OCI-LY3 (cell line): ENCODE data around the gene TUBA1C.
A peak's percentile ranks its signal among the peaks of the same experiment; 100 is the strongest.

Source experiments
- H2AFZ ChIP-seq: fragments of 200-600, 300-600 bp; shearing (Covaris generic); 2 replicates; pipeline ENCODE4 v1.6.0; 2014; ENCODE audit warnings: antibody characterized with exemption, low read depth, low read length
- H3K27ac ChIP-seq: fragments of 200-600, 300-600 bp; sonication (generic); 2 replicates; pipeline ENCODE4 v1.5.1; 2014; ENCODE audit warnings: mild to moderate bottlenecking, low read length, moderate library complexity, mixed read lengths
- H3K27me3 ChIP-seq: fragments of 200-600, 300-600 bp; sonication (generic); 2 replicates; pipeline ENCODE4 v1.6.1; 2014; ENCODE audit warnings: low read depth, low read length, mixed read lengths
- H3K36me3 ChIP-seq: fragments of 200-600, 300-600 bp; sonication (generic); replicated peaks from 2 replicates; pipeline ENCODE3; 2014; ENCODE audit warnings: low read depth, low read length, mixed read lengths
- H3K4me1 ChIP-seq: fragments of 300-600, 200-600 bp; sonication (generic); 2 replicates; pipeline ENCODE4 v1.6.1; 2014; ENCODE audit warnings: low read length, mixed read lengths
- H3K4me2 ChIP-seq: fragments of 200-600, 300-600 bp; sonication (generic); 2 replicates; pipeline ENCODE4 v1.6.1; 2014; ENCODE audit warnings: low read length, mixed read lengths
- H3K4me3 ChIP-seq: fragments of 300-600, 200-600 bp; sonication (generic); 2 replicates; pipeline ENCODE4 v1.5.1; 2014; ENCODE audit warnings: antibody characterized with exemption, mild to moderate bottlenecking, low read length, moderate library complexity
- H3K79me2 ChIP-seq: fragments of 300-600, 200-600 bp; shearing (Covaris generic); 2 replicates; pipeline ENCODE4 v1.6.1; 2014; ENCODE audit warnings: mild to moderate bottlenecking, low read length, mixed read lengths
- H3K9ac ChIP-seq: fragments of 300-600, 200-600 bp; shearing (Covaris generic); 2 replicates; pipeline ENCODE4 v1.6.0; 2014; ENCODE audit warnings: mild to moderate bottlenecking, low read length, moderate library complexity
- H3K9me3 ChIP-seq: fragments of 200-600, 300-600 bp; shearing (Covaris generic); 2 replicates; pipeline ENCODE4 v1.6.1; 2014; ENCODE audit warnings: low read length, mixed read lengths; ENCODE audit not compliant: insufficient read depth
- H4K20me1 ChIP-seq: fragments of 200-600, 300-600 bp; sonication (generic); 2 replicates; pipeline ENCODE4 v1.6.1; 2016; ENCODE audit warnings: low read length, mixed read lengths; ENCODE audit not compliant: insufficient read depth
- CTCF ChIP-seq: fragments of 200-600, 300-600 bp; sonication (generic); IDR thresholded peaks from 2 replicates; pipeline ENCODE4 v1.5.1; 2014; ENCODE audit warnings: antibody characterized with exemption, low read length, low read depth
- EZH2phosphoT487 ChIP-seq: fragments of 200-600 bp; shearing (Covaris generic); IDR thresholded peaks from 2 replicates; pipeline ENCODE4 v1.6.1; 2018; ENCODE audit warnings: antibody characterized with exemption, mixed run types, low read depth

Gene TUBA1C

GRCh38 chr12:49323524-49324097 lies 58.7 kb downstream of the TUBA1C start:
- Histone ChIP-seq H3K27ac (peak overlapping the region; percentile 54), H3K4me2 (peak overlapping the region; percentile 74)
- no peak for TF ChIP-seq CTCF
- TF ChIP-seq EZH2phosphoT487 = no peak

More at GRCh38 chr12:49323524-49324097, 58.7 kb downstream of the TUBA1C start:
- Histone ChIP-seq H3K4me1 (peaks cover 11% of the 10 kb centered on the region), H3K9me3 (no peaks in the 10 kb centered on the region), H3K27me3 (no peaks in the 10 kb centered on the region), H3K9ac (peak overlapping the region; percentile 92), H4K20me1 (no peaks in the 10 kb centered on the region), H3K36me3 (peaks cover 22% of the 10 kb centered on the region), H3K4me3 (peak overlapping the region; percentile 96), H2AFZ (peak overlapping the region; percentile 93; the same call in 1 of the 2 replicates), H3K79me2 (peaks cover 11% of the 10 kb centered on the region)
